GM10266 (cell line): ENCODE measurements around the gene GPR84.

Experiments used
- DNase-seq: peaks from one replicate; pipeline ENCODE4 v3.0.0; 2012; ENCODE audit errors: extremely low spot score
- TF ChIP-seq, protein P1 (sequence below): IDR thresholded peaks from 2 replicates; pipeline ENCODE4 v1.5.1; 2012; ENCODE audit warnings: mild to moderate bottlenecking, low read depth; ENCODE audit not compliant: control insufficient read depth, insufficient read depth; ENCODE audit errors: missing control alignments

Gene GPR84

GRCh38 chr12:54398218-54398617 is 33.9 kb upstream of the GPR84 start:
- no peak for DNase-seq
- TF ChIP-seq, protein P1, sequence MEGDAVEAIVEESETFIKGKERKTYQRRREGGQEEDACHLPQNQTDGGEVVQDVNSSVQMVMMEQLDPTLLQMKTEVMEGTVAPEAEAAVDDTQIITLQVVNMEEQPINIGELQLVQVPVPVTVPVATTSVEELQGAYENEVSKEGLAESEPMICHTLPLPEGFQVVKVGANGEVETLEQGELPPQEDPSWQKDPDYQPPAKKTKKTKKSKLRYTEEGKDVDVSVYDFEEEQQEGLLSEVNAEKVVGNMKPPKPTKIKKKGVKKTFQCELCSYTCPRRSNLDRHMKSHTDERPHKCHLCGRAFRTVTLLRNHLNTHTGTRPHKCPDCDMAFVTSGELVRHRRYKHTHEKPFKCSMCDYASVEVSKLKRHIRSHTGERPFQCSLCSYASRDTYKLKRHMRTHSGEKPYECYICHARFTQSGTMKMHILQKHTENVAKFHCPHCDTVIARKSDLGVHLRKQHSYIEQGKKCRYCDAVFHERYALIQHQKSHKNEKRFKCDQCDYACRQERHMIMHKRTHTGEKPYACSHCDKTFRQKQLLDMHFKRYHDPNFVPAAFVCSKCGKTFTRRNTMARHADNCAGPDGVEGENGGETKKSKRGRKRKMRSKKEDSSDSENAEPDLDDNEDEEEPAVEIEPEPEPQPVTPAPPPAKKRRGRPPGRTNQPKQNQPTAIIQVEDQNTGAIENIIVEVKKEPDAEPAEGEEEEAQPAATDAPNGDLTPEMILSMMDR: no peak

- TF ChIP-seq, protein P1: no peak
- no peak for DNase-seq
Observed at GRCh38 chr12:54397157-54397556, 32.9 kb upstream of the GPR84 start.

GRCh38 chr12:54395545-54395944 is 31.3 kb upstream of the GPR84 start:
- TF ChIP-seq, protein P1: no peak

GRCh38 chr12:54394986-54395385 is 30.7 kb upstream of the GPR84 start:
- no peak for DNase-seq
- TF ChIP-seq, protein P1: no peak

More at GRCh38 chr12:54395545-54395944, 31.3 kb upstream of the GPR84 start:
- DNase-seq: no peak

- TF ChIP-seq, protein P1: peak; percentile 75
- DNase-seq: no peak
Observed at GRCh38 chr12:54394281-54394719, 30.0 kb upstream of the GPR84 start.

- no peak for DNase-seq
- TF ChIP-seq, protein P1: no peak
Observed at GRCh38 chr12:54393743-54394142, 29.5 kb upstream of the GPR84 start.

- TF ChIP-seq, protein P1: no peak
- DNase-seq: no peak
Observed at GRCh38 chr12:54393207-54393609, 28.9 kb upstream of the GPR84 start.
